Heart left ventricle (tissue), 16 donors: Measurements from ENCODE around the gene RSPH6A. TPM values are rescaled to one million over a fixed set of nuclear protein-coding genes. Genes with fewer than 3 reads are reported as not detected.
"Not testable (repeated sequence)": the region's sequence is repeated elsewhere in the genome, so short reads cannot be mapped to it uniquely, and the experiment has no call there.

Experiments used
- ATAC-seq, 4 donors: fragments of 200-7000 bp; cut with Tn5 transposase; one replicate each; pipeline ENCODE4 v1.9.1; 2020 to 2022; ENCODE audit warnings: moderate library complexity in 4 of 4, mild to moderate bottlenecking in 3 of 4, moderate number of reproducible peaks in 1 of 4
- DNase-seq, 5 donors: peaks; one replicate each; pipeline ENCODE4 v3.0.0-alpha.2; 2020
- H3K27ac ChIP-seq, 12 donors: fragments of 200-600 bp; sonication (generic) in 4 of 12; one replicate each; pipeline versions ENCODE4 v1.5.0 to v1.8.0; 2016 to 2022; ENCODE audit warnings: mild to moderate bottlenecking in 2 of 12
- H3K27me3 ChIP-seq, 9 donors: fragments of 200-600 bp; sonication (generic) in 2 of 9; one replicate each; pipeline versions ENCODE4 v1.5.1 to v1.8.0; 2016 to 2022; ENCODE audit warnings: mild to moderate bottlenecking in 3 of 9
- H3K36me3 ChIP-seq, 9 donors: fragments of 200-600 bp; sonication (generic) in 2 of 9; one replicate each; pipeline versions ENCODE4 v1.5.0 to v1.8.0; 2018 to 2022; ENCODE audit warnings: mild to moderate bottlenecking in 2 of 9
- H3K4me1 ChIP-seq, 12 donors: fragments of 200-600 bp; sonication (generic) in 4 of 12; one replicate each; pipeline versions ENCODE4 v1.5.0 to v1.8.0; 2016 to 2022; ENCODE audit warnings: mild to moderate bottlenecking in 3 of 12
- H3K4me3 ChIP-seq, 12 donors: fragments of 200-600 bp; sonication (generic) in 4 of 12; one replicate each; pipeline versions ENCODE4 v1.5.0 to v1.8.0; 2017 to 2022; ENCODE audit warnings: mild to moderate bottlenecking in 9 of 12, moderate library complexity in 4 of 12
- H3K9me3 ChIP-seq, 12 donors: fragments of 200-600 bp; sonication (generic) in 4 of 12; one replicate each; pipeline versions ENCODE4 v1.5.0 to v1.8.0; 2016 to 2022; ENCODE audit warnings: mild to moderate bottlenecking in 1 of 12
- POLR2A ChIP-seq, 2 donors: fragments of 450-650 bp; IDR thresholded peaks; one replicate each; pipeline ENCODE4 v1.6.1; 2017; ENCODE audit warnings: antibody characterized with exemption in 2 of 2, mild to moderate bottlenecking in 2 of 2, moderate library complexity in 2 of 2
- WGBS, 4 donors: extraction: QIAGEN DNeasy Blood & Tissue Kit in 2 of 4; methylation state at CpG; one replicate each; pipeline versions ENCODE4 v1.1.5 to v1.1.7; 2013 to 2018; 5-methylcytosine and 5-hydroxymethylcytosine counted together
- intact Hi-C, 10 donors: fragments of 100-400 bp; cut with DNase I; formaldehyde crosslinking; loops; one replicate each; pipeline versions ENCODE4 v1.11.1 to v1.14.2; 2022
- polyA plus RNA-seq, 2 donors: library from polyadenylated mRNA; stranded (reverse); fragments of 200-250 nt; gene quantifications; one replicate each; pipeline ENCODE4 v1.2.3, GENCODE V29; 2013
- total RNA-seq, 9 donors: library from RNA; depleted of rRNA in 2 of 9; stranded (reverse); fragments of >200 nt in 2 of 9; fragmentation: NEBNext Ultra II Directional in 3 of 9; extraction: Animal tissue kit (Norgen Biotek cat#: 25700) in 3 of 9; gene quantifications; one replicate each; pipeline versions ENCODE4 v1.1.0 to v1.2.4, GENCODE V29; 2016 to 2023
- TF ChIP-seq, protein P1 (sequence below), 12 donors: fragments of 200-600 bp; sonication (generic) in 4 of 12; IDR thresholded peaks; one replicate each; pipeline versions ENCODE4 v1.5.0 to v1.8.0; 2018 to 2022; ENCODE audit warnings: antibody characterized with exemption in 12 of 12, mild to moderate bottlenecking in 5 of 12
- donor health status: ischemic (EF 13 %, LVEDD 7.1; RV severe dilation, severe dysfunction).
- donor health status: healthy with polysubstance abuse.
- donor health status: DM: no; HTN: yes; CAD: no.
- donor health status: DM: no; HTN: no; CAD: no.
- donor health status: ischemic (EF 25% LVEDD 6.9; RV normal size, moderate dysfunction).
- donor health status: ischemic (EF 25% LVEDD 5.7; RV mildly dilated, moderate dysfunction).
- donor health status: healthy.
- donor health status: DM: yes; HTN: yes; CAD: no.
- donor health status: ischemic (EF 35%, LVEDD 5.7; RV mildly dilated, moderate dysfunction).
- donor health status: nonischemic (EF 11% LVEDD 7.7; RV severe dilation, severe dysfunction).
- donor health status: DM: yes; HTN: yes; CAD: no.
- donor health status: PGD.
- donor health status: ischemic (EF 29% LVEDD 5.4; RV normal size, mild dysfunction).
- donor health status: nonischemic (EF 23%, LVEDD 6.1; RV moderate dilation, normal function).

RSPH6A gene
- total and polyA plus RNA-seq, 11 donors = not detected

DNA sequence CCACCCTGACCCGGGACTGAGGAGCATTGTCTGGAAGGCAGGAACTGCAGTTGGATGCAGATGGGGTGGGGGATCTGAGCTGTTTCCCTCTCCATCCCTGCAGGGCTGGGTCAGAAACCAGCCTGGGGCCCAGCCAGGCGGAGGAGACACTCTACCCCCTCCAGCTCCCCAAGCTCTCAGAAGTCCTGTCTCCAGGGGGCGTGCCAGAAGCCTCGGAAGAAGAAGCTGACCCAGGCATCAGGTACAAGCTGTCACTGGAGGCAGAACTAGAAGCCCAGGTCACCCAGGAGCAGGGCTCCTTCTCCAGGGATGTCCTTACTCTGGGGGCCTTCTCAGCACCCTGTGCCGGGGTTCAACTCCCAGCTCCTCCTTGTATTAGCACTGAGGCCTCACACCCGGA, 61.6 kb downstream of the RSPH6A start:
- no peaks in the 10 kb centered on the region for H3K4me1 ChIP-seq
- no peaks in the 10 kb centered on the region for H3K36me3 ChIP-seq
- H3K9me3 ChIP-seq = no peaks in the 10 kb centered on the region
- TF ChIP-seq, protein P1, sequence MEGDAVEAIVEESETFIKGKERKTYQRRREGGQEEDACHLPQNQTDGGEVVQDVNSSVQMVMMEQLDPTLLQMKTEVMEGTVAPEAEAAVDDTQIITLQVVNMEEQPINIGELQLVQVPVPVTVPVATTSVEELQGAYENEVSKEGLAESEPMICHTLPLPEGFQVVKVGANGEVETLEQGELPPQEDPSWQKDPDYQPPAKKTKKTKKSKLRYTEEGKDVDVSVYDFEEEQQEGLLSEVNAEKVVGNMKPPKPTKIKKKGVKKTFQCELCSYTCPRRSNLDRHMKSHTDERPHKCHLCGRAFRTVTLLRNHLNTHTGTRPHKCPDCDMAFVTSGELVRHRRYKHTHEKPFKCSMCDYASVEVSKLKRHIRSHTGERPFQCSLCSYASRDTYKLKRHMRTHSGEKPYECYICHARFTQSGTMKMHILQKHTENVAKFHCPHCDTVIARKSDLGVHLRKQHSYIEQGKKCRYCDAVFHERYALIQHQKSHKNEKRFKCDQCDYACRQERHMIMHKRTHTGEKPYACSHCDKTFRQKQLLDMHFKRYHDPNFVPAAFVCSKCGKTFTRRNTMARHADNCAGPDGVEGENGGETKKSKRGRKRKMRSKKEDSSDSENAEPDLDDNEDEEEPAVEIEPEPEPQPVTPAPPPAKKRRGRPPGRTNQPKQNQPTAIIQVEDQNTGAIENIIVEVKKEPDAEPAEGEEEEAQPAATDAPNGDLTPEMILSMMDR (IDR thresholded peaks at IDR 0.05) = no peak
- TF ChIP-seq POLR2A (IDR thresholded peaks at IDR 0.05) = no peak
- H3K27ac ChIP-seq = no peak overlapping the region
- ATAC-seq = no peak
- intact Hi-C loops = no loop called here
- peak in 1 of 5 donors; percentile 34 for DNase-seq
- WGBS, 4 donors = 58 to 84% (median 65%) methylated on average over 4 to 6 of the region's 6 CpGs
- no peak overlapping the region for H3K4me3 ChIP-seq
- no peaks in the 10 kb centered on the region for H3K27me3 ChIP-seq

DNA sequence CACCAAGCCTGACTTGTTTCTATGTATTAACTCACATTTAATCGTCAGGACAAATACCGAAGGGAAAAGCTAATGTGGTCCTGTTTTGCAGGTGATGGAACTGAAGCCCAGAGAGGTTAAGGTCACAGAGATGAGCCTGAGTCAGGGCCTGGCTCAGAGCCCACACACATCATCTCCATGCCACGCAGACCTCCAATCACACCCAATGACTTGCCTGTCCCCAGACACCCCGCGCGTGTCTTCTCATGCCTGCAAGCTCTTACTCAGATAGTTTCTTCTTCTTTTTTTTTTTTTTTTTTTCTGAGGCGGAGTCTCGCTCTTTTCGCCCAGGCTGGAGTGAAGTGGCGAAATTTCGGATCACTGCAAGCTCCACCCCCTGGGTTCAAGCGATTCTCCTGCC, 62.5 kb downstream of the RSPH6A start:
- DNase-seq (peak in 1 of 5 donors; percentile 16), ATAC-seq (no peak)
- Histone ChIP-seq H3K27ac (no peak overlapping the region), H3K4me1 (no peaks in the 10 kb centered on the region), H3K27me3 (no peaks in the 10 kb centered on the region), H3K9me3 (no peaks in the 10 kb centered on the region), H3K36me3 (no peaks in the 10 kb centered on the region), H3K4me3 (no peak overlapping the region)
- intact Hi-C loops = no loop called here
- 90 to 98% (median 95%) methylated on average over 12 of the region's 12 CpGs for WGBS, 4 donors
- TF ChIP-seq, protein P1 (IDR thresholded peaks at IDR 0.05) = no peak
- no peak for TF ChIP-seq POLR2A (IDR thresholded peaks at IDR 0.05)

DNA sequence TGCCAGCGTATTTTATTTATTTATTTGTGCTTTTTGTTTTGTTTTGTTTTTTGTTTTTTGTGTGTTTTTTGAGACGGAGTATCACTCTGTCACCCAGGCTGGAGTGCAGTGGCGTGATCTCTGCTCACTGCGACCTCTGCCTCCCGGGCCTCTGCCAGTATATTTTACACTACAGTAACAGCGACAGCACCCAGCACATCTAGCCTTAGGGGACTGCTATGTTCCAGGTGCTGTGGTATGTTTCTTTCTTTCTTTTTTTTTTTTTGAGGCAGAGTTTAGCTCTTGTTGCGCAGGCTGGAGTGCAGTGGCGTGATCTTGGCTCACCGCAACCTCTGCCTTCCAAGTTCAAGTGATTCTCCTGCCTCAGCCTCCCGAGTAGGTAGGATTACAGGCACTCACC, 63.6 kb downstream of the RSPH6A start:
- WGBS, 4 donors = 89 to 94% (median 91%) methylated on average over 10 of the region's 10 CpGs

DNA sequence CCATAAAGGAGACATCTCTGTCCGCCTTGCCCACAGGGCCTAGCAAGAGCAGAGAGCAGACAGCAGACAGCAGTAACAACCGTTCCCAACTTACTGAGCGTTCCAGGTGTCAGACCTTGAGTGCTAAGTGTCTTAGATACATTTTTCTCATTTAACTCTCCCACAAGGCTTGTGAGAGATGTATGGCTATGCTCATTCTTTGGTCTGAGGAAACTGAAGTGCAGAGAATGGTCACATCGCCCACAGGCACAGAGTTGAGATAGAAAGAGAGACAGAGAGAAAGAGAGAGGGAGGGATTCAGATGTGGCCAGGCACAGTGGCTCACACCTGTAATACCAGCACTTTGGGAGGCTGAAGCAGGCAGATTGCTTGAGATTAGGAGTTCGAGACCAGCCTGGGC, 67.6 kb downstream of the RSPH6A start:
- Histone ChIP-seq H3K4me3 (no peak overlapping the region), H3K27me3 (peaks cover 0 to 13% (median 0%) of the 10 kb centered on the region in 9 donors), H3K36me3 (no peaks in the 10 kb centered on the region), H3K27ac (no peak overlapping the region), H3K9me3 (no peaks in the 10 kb centered on the region), H3K4me1 (no peaks in the 10 kb centered on the region)
- TF ChIP-seq, protein P1 (IDR thresholded peaks at IDR 0.05) = no peak
- no peak for TF ChIP-seq POLR2A (IDR thresholded peaks at IDR 0.05)
- intact Hi-C loops = no loop called here
- DNase-seq (no peak), ATAC-seq (no peak)
- 85 to 90% (median 88%) methylated on average over 5 of the region's 5 CpGs for WGBS, 4 donors

More for the DNA sequence above, 63.6 kb downstream of the RSPH6A start:
- H3K36me3 ChIP-seq, H3K27me3 ChIP-seq, ATAC-seq, H3K4me3 ChIP-seq, H3K4me1 ChIP-seq, DNase-seq, intact Hi-C loops, H3K27ac ChIP-seq, H3K9me3 ChIP-seq: not testable (repeated sequence)

DNA sequence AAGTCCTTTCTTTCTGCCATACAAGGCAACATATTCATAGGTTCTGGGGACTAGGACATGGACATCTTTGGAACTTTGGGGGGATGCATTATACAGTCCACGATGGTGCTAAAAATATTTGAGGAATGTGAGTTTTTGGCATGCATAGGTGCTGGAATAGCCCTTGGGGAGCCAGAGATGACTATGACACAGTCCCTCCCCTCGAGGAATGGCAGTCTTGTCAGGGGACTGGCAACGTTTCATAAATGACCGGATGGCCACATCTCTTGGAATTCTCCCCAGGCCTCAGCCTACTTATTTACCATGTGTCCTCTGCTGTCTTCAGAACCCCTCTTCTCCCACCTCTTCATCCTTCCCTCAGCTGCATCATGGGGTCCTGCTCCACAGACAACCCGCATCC, 68.2 kb downstream of the RSPH6A start:
- TF ChIP-seq, protein P1 (IDR thresholded peaks at IDR 0.05) = no peak
- TF ChIP-seq POLR2A (IDR thresholded peaks at IDR 0.05) = no peak
- ATAC-seq (no peak), DNase-seq (no peak)
- Histone ChIP-seq H3K27ac (no peak overlapping the region), H3K27me3 (peaks cover 0 to 13% (median 0%) of the 10 kb centered on the region in 9 donors), H3K4me3 (no peak overlapping the region), H3K4me1 (no peaks in the 10 kb centered on the region), H3K36me3 (no peaks in the 10 kb centered on the region), H3K9me3 (no peaks in the 10 kb centered on the region)
- intact Hi-C loops = no loop called here
- WGBS, 4 donors = 56 to 68% (median 65%) methylated on average over 5 of the region's 5 CpGs
